CD4-positive, alpha-beta T cell treated with Interleukin-6 for 4 hours (primary cell): ENCODE measurements around the gene PSMD1.
"Not testable (repeated sequence)": the region's sequence is repeated elsewhere in the genome, so short reads cannot be mapped to it uniquely, and the experiment has no call there.

Experiments used
- DNase-seq: peaks from one replicate; pipeline ENCODE4 v3.0.0-alpha.2; 2020; ENCODE audit warnings: mixed read lengths

PSMD1 gene

GRCh38 chr2:231058761-231059550 is 2.3 kb downstream of the PSMD1 start:
- DNase-seq, result no peak

DNA sequence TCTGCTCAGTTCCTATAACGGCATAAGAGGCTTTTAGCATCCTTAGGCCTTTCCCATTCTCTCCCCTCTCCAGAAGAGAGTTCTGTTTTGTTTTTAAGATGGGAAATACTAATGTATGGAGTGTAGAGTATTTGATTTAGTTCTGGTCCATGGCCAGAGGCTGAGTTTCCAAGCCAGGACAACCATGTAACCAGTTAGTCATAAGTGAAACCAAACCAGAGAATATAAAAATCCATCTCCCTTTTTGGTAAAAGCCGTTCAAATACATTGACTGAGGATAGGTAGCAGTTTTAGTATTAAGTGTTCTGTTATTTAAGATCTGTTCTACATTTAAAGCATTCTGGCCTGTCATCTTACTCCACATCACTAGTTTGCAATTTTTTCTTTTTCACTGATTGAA is 3.1 kb downstream of the PSMD1 start:
- no peak for DNase-seq

- no peak for DNase-seq
Measured at GRCh38 chr2:231062776-231063175, 6.1 kb downstream of the PSMD1 start.

DNA sequence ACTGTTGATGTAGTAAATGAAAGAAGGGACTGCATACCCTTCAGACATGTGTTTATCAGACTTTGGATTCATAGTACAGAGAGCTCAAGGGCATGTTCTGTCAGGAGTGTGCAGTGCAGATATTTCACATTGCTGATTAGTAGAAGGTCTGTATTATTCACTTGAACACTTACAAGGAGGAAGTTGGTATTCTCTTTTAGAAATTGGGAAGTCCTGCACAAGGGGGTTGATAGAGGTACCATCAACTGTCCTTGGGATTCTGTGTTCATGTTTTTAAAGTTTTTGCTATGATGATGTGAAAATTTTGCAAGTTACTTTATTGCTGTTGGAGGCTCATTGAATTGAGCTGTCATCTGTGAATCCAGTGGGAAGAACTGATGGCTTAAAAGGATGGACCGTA is 6.7 kb downstream of the PSMD1 start:
- DNase-seq, result no peak

GRCh38 chr2:231065966-231066365 is 9.3 kb downstream of the PSMD1 start:
- no peak for DNase-seq

- not testable (repeated sequence) for DNase-seq
Measured at GRCh38 chr2:231067531-231067930, 10.9 kb downstream of the PSMD1 start.

- no peak for DNase-seq
Measured at GRCh38 chr2:231068525-231069222, 12.0 kb downstream of the PSMD1 start.

- DNase-seq, result no peak
Measured at GRCh38 chr2:231069379-231070054, 12.8 kb downstream of the PSMD1 start.

DNA sequence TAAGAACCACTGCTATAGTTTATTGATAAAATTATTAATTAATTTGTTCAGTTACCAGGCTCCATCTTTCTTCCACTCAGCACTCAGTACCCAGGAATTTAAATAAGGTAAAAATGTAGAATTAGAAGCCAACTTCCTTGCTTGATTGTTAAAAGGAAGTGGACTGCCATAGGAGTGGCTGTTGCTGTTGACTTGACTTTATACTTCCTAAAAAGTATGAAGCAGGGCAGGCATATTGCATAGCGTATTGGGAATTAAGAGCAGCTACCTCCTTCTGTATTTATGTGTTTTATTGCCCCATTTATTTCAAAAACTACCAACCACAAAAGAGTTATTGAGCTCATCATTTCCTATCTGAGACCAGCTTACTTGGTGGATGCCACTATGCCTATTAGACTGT is 27.9 kb downstream of the PSMD1 start:
- DNase-seq, result no peak

GRCh38 chr2:231088754-231089153 is 32.1 kb downstream of the PSMD1 start:
- no peak for DNase-seq

DNA sequence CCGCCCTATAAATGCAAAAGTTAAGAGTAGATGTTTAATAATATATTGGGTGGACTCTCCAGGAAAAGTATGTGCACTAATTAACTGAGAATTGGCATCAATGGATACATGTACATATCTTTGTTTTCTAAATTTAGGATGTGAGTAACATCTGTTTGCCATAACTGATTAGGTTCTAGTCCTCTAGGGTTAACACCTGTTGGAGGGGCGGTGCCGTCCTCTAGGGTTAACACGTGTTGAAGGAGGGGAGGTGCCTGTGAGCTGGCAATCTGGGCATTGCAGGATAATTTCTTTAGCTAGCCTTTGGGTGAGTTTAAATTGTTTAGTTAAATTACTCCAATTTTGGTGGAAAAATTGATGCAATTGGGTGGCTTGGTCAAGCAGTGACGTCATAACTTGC is 37.3 kb downstream of the PSMD1 start:
- no peak for DNase-seq

DNA sequence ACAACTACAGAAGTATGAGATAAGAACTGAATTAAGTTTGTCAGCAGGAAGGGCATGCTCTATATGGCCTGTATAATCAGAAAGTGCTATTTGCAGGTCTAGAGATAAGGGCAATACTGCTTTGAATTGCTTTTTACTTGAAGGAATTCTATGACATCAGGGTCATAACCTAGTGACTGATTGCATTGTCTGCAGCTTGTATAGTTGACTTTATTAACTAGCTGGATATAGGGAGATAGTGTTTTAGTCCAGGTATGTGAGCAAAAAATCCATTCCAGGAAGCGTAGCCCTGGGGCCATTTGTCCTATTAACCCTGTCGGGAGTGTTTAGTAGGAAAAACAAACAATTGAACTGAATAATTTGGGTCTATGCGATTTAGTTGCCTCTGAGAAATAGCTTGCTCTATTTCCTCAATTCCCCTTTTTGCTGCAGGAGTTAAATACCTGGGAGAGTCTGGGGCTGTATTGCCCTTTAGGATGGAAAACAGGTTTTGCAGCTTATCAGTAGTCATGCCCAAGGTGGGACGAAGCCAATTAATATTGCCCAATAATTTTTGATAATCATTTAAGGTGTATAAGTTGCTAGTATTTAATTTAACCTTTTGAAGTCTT is 38.2 kb downstream of the PSMD1 start:
- no peak for DNase-seq

DNA sequence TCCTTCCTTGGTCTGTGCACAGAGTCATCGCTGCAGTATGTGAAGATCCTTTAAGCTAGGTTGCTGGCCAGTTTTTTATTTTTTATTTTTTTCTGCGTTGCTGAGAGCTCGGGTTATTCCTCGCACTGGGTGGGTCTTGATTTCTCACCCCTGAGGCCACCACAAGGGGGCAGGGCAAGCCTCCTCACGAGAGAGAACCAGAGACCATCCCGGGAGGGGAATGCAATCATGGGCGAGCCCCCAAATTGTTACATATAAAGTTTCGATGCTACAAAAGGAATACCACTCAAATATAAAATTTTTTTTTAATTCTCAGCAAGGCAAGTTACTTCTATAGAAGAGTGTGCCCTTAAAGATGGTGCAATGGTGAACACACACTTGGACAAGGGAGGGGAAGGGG is 43.3 kb downstream of the PSMD1 start:
- no peak for DNase-seq

DNA sequence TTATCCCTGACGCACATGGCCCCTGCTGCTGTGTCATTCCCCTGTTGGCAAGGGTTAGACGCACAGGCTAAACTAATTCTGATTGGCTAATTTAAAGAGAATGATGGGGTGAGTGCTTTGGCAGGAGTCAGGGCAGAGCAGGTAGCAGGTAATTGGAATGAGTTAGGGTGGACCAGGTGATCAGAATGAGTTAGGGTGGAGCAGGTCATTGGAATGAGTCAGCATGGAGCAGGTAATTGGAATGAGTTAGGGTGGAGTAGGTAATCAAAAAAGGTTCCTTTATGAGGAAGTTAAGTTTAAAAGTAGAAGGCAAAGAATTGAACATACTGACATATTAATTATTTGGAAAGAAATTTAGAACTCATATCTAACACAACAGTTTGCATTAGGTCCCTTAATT is 43.7 kb downstream of the PSMD1 start:
- DNase-seq, result not testable (repeated sequence)

GRCh38 chr2:231100990-231101389 is 44.3 kb downstream of the PSMD1 start:
- no peak for DNase-seq

- DNase-seq, result no peak
Measured at GRCh38 chr2:231102772-231103171, 46.1 kb downstream of the PSMD1 start.

- DNase-seq, result peak; percentile 47
Measured at GRCh38 chr2:231104115-231104713, 47.5 kb downstream of the PSMD1 start.

GRCh38 chr2:231110551-231110950 is 53.9 kb downstream of the PSMD1 start:
- DNase-seq, result no peak

- DNase-seq, result no peak
Measured at GRCh38 chr2:231111987-231112386, 55.3 kb downstream of the PSMD1 start.

- DNase-seq, result no peak
Measured at GRCh38 chr2:231113489-231113888, 56.8 kb downstream of the PSMD1 start.

GRCh38 chr2:231115651-231116050 is 59.0 kb downstream of the PSMD1 start:
- DNase-seq, result no peak

DNA sequence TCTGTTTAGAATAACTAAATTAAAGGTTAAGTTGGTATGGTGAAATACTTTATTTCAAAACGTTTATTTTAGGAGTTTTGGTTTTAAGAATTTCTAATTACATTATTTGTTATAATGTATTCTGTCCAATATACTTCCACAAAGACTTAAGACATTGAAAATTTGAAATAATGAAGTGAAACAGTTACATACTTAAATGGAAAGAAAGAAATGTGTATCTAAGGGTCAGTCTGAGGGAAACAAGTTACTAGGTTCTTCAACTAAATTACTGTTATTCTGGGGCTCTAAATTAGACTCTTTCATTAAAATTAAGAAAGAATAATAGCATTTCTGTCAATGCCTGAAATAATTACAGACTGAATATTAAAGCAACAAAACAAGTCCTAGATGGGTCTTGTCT is 60.5 kb downstream of the PSMD1 start:
- no peak for DNase-seq
